ENCODE results near the gene NTF4. TPM values are rescaled to one million over a fixed set of nuclear protein-coding genes. Genes with fewer than 3 reads are reported as not detected.
"Not testable (repeated sequence)": the region's sequence is repeated elsewhere in the genome, so short reads cannot be mapped to it uniquely, and the experiment has no call there.

The NTF4 gene
- polyA plus RNA-seq, 4 donors, result 0.34 TPM; not detected in 3

DNA sequence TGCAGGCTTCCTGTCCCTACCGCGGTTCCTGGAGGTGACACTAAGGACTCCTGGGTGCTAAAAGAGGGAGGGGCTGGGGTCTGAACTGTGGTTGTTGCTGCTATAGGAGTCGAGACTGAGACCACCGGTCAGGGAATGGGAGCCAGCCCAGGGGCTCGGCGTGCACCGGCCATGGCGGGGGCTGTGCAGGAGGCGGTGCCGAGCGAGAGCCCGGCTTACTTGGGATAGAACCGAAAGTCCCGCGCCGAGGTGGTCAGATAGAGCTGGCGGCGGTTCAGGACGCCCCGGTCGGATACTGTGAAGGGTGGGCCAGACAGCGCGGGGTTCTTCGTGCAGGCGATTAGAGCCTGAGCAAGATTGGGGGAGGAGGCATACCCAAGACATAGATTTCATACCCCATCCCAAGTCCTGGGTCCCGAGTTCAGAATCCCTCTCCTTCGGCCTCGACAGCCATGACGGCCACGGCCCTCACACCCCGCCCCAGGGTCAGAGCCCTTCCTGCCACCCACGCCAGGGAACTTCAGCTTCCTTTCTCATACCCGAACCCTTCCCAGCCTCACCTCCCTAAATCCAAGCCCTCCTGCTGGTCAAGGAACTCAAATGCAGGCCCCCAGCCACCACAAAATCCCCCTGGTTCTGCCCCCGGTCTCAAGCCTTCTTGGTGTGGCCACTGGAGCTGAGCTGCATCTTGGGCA lies 7.6 kb downstream of the NTF4 start:
- not testable (repeated sequence) for H3K36me3 ChIP-seq (ENCODE audit: control insufficient read depth in 3 of 3, insufficient read depth in 2 of 3, low read depth in 1 of 3, low read length in 3 of 3); H3K9me3 ChIP-seq (ENCODE audit: control insufficient read depth in 2 of 2, insufficient read depth in 1 of 2, low read depth in 1 of 2, low read length in 1 of 2); FAIRE-seq; DNase-seq; H3K27ac ChIP-seq (ENCODE audit: low read depth in 1 of 3, low read length in 2 of 3)
- H3K27me3 ChIP-seq (ENCODE audit: control insufficient read depth in 3 of 3, insufficient read depth in 3 of 3, low read length in 3 of 3), result peaks cover 0 to 66% (median 8%) of the 10 kb centered on the region in 3 donors
- H3K4me3 ChIP-seq (ENCODE audit: low read depth in 1 of 3, low read length in 3 of 3), result peak overlapping the region in 2 of 3 donors; percentile 40 to 62
- 3% methylated on average over 27 to 34 of the region's 34 CpGs for WGBS, 3 donors
- H3K4me1 ChIP-seq (ENCODE audit: control insufficient read depth in 3 of 3, insufficient read depth in 2 of 3, low read depth in 1 of 3, low read length in 2 of 3), result peaks cover 0 to 17% (median 2%) of the 10 kb centered on the region in 3 donors

- Histone ChIP-seq H3K9me3 (ENCODE audit: control insufficient read depth in 2 of 2, insufficient read depth in 1 of 2, low read depth in 1 of 2, low read length in 1 of 2) (peaks cover 0 to 2% of the 10 kb centered on the region in 2 donors), H3K36me3 (ENCODE audit: control insufficient read depth in 3 of 3, insufficient read depth in 2 of 3, low read depth in 1 of 3, low read length in 3 of 3) (no peaks in the 10 kb centered on the region), H3K27me3 (ENCODE audit: control insufficient read depth in 3 of 3, insufficient read depth in 3 of 3, low read length in 3 of 3) (peaks cover 0 to 59% (median 8%) of the 10 kb centered on the region in 3 donors), H3K4me1 (ENCODE audit: control insufficient read depth in 3 of 3, insufficient read depth in 2 of 3, low read depth in 1 of 3, low read length in 2 of 3) (peaks cover 0 to 17% (median 2%) of the 10 kb centered on the region in 3 donors), H3K27ac (ENCODE audit: low read depth in 1 of 3, low read length in 2 of 3) (no peak overlapping the region), H3K4me3 (ENCODE audit: low read depth in 1 of 3, low read length in 3 of 3) (peak overlapping the region; percentile 25 to 62 (median 40))
- WGBS, 3 donors, result 1% methylated on average over 59 to 63 of the region's 63 CpGs
- DNase-seq (peak; percentile 52 to 74), FAIRE-seq (no peak)
Observed at GRCh38 chr19:49056101-49056901, 8.3 kb downstream of the NTF4 start.

DNA sequence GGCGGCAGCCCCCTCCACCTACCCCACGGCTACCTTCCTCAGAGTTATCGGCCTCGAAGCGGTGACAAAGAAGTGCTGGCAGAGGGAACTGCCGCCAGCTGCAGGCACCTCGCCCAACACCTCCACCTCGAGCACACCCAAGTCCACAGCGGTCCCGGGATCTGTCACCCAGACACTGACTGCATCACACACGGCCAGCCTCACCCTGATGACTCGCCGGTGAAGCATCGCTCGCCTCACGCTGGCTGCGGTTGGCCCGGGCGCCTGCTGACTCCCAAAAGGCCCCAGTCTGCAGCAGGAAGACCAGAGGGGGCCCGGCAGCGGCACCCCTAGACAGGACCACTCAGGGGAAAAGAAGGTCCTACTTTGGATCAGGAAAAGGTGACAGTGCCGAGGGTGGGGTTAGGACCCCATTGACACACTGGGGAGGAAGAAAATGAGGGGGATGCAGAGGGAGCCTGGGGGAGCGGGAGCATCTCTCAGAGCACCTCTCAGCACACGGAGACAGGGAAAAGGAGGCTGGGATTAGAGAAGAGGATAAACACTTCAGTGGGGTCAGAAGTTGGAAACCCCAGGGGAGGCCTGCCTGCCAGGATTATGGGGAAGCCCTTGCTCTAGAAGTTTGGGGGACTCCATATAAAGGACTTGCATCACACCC lies 14.1 kb downstream of the NTF4 start:
- not testable (repeated sequence) for H3K4me3 ChIP-seq (ENCODE audit: low read depth in 1 of 3, low read length in 3 of 3); FAIRE-seq

DNA sequence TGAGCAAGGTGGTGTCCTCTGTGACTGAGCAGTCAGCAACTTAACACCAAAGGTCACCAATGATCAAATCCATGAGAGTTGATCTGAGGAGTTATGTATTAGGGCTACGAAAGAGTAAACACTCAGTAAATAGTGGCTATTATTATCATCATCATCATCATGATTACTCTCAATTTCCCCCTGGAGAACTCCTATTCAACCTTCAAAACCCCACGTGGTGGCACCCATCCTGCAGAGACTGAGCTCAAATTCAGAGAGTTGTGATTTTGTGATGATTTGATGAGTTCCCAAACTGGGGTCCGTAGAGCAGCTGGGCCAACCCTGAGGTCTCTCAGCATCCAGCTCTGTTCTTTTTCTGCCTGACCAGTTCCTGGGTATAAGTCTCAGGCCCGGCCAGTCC lies 14.8 kb downstream of the NTF4 start:
- H3K4me3 ChIP-seq (ENCODE audit: low read depth in 1 of 3, low read length in 3 of 3); H3K27ac ChIP-seq (ENCODE audit: low read depth in 1 of 3, low read length in 2 of 3); H3K36me3 ChIP-seq (ENCODE audit: control insufficient read depth in 3 of 3, insufficient read depth in 2 of 3, low read depth in 1 of 3, low read length in 3 of 3); H3K27me3 ChIP-seq (ENCODE audit: control insufficient read depth in 3 of 3, insufficient read depth in 3 of 3, low read length in 3 of 3); DNase-seq; H3K4me1 ChIP-seq (ENCODE audit: control insufficient read depth in 3 of 3, insufficient read depth in 2 of 3, low read depth in 1 of 3, low read length in 2 of 3); H3K9me3 ChIP-seq (ENCODE audit: control insufficient read depth in 2 of 2, insufficient read depth in 1 of 2, low read depth in 1 of 2, low read length in 1 of 2); FAIRE-seq: not testable (repeated sequence)
- WGBS, 3 donors, result 66 to 80% (median 80%) methylated on average over 2 to 3 of the region's 4 CpGs

More for the DNA sequence above, 14.1 kb downstream of the NTF4 start:
- 52 to 70% (median 61%) methylated on average over 24 of the region's 24 CpGs for WGBS, 3 donors
- not testable (repeated sequence) for DNase-seq; H3K27ac ChIP-seq (ENCODE audit: low read depth in 1 of 3, low read length in 2 of 3); H3K27me3 ChIP-seq (ENCODE audit: control insufficient read depth in 3 of 3, insufficient read depth in 3 of 3, low read length in 3 of 3); H3K36me3 ChIP-seq (ENCODE audit: control insufficient read depth in 3 of 3, insufficient read depth in 2 of 3, low read depth in 1 of 3, low read length in 3 of 3); H3K4me1 ChIP-seq (ENCODE audit: control insufficient read depth in 3 of 3, insufficient read depth in 2 of 3, low read depth in 1 of 3, low read length in 2 of 3); H3K9me3 ChIP-seq (ENCODE audit: control insufficient read depth in 2 of 2, insufficient read depth in 1 of 2, low read depth in 1 of 2, low read length in 1 of 2)

GRCh38 chr19:49049011-49049410 lies 15.6 kb downstream of the NTF4 start, which contains the start of gene CGB8:
TSS of gene CGB8 (minus strand) at chr19:49049111. CDS start at chr19:49048739, 372 bp downstream.
- H3K27ac ChIP-seq (ENCODE audit: low read depth in 1 of 3, low read length in 2 of 3); DNase-seq; H3K27me3 ChIP-seq (ENCODE audit: control insufficient read depth in 3 of 3, insufficient read depth in 3 of 3, low read length in 3 of 3); FAIRE-seq; H3K4me1 ChIP-seq (ENCODE audit: control insufficient read depth in 3 of 3, insufficient read depth in 2 of 3, low read depth in 1 of 3, low read length in 2 of 3); H3K36me3 ChIP-seq (ENCODE audit: control insufficient read depth in 3 of 3, insufficient read depth in 2 of 3, low read depth in 1 of 3, low read length in 3 of 3); H3K9me3 ChIP-seq (ENCODE audit: control insufficient read depth in 2 of 2, insufficient read depth in 1 of 2, low read depth in 1 of 2, low read length in 1 of 2); H3K4me3 ChIP-seq (ENCODE audit: low read depth in 1 of 3, low read length in 3 of 3): not testable (repeated sequence)
- 40 to 70% (median 68%) methylated on average over 10 of the region's 12 CpGs for WGBS, 3 donors

- H3K27me3 ChIP-seq (ENCODE audit: control insufficient read depth in 3 of 3, insufficient read depth in 3 of 3, low read length in 3 of 3); FAIRE-seq; H3K27ac ChIP-seq (ENCODE audit: low read depth in 1 of 3, low read length in 2 of 3); H3K9me3 ChIP-seq (ENCODE audit: control insufficient read depth in 2 of 2, insufficient read depth in 1 of 2, low read depth in 1 of 2, low read length in 1 of 2); DNase-seq; H3K4me3 ChIP-seq (ENCODE audit: low read depth in 1 of 3, low read length in 3 of 3); H3K36me3 ChIP-seq (ENCODE audit: control insufficient read depth in 3 of 3, insufficient read depth in 2 of 3, low read depth in 1 of 3, low read length in 3 of 3); H3K4me1 ChIP-seq (ENCODE audit: control insufficient read depth in 3 of 3, insufficient read depth in 2 of 3, low read depth in 1 of 3, low read length in 2 of 3): not testable (repeated sequence)
- WGBS, 3 donors, result 53 to 66% (median 62%) methylated on average over 14 of the region's 15 CpGs
Observed at GRCh38 chr19:49043548-49043947, 21.1 kb downstream of the NTF4 start, which contains the start of gene CGB5. TSS of gene CGB5 (plus strand) at chr19:49043848. CDS start at chr19:49044210, 362 bp downstream.

GRCh38 chr19:49042666-49043065 lies 22.0 kb downstream of the NTF4 start:
- H3K27ac ChIP-seq (ENCODE audit: low read depth in 1 of 3, low read length in 2 of 3); DNase-seq; FAIRE-seq; H3K9me3 ChIP-seq (ENCODE audit: control insufficient read depth in 2 of 2, insufficient read depth in 1 of 2, low read depth in 1 of 2, low read length in 1 of 2); H3K36me3 ChIP-seq (ENCODE audit: control insufficient read depth in 3 of 3, insufficient read depth in 2 of 3, low read depth in 1 of 3, low read length in 3 of 3); H3K27me3 ChIP-seq (ENCODE audit: control insufficient read depth in 3 of 3, insufficient read depth in 3 of 3, low read length in 3 of 3); H3K4me3 ChIP-seq (ENCODE audit: low read depth in 1 of 3, low read length in 3 of 3); H3K4me1 ChIP-seq (ENCODE audit: control insufficient read depth in 3 of 3, insufficient read depth in 2 of 3, low read depth in 1 of 3, low read length in 2 of 3): not testable (repeated sequence)
- 78 to 88% (median 81%) methylated on average over 2 of the region's 4 CpGs for WGBS, 3 donors

- Histone ChIP-seq H3K4me3 (ENCODE audit: low read depth in 1 of 3, low read length in 3 of 3) (no peak overlapping the region), H3K9me3 (ENCODE audit: control insufficient read depth in 2 of 2, insufficient read depth in 1 of 2, low read depth in 1 of 2, low read length in 1 of 2) (no peaks in the 10 kb centered on the region), H3K27ac (ENCODE audit: low read depth in 1 of 3, low read length in 2 of 3) (no peak overlapping the region), H3K27me3 (ENCODE audit: control insufficient read depth in 3 of 3, insufficient read depth in 3 of 3, low read length in 3 of 3) (no peaks in the 10 kb centered on the region), H3K4me1 (ENCODE audit: control insufficient read depth in 3 of 3, insufficient read depth in 2 of 3, low read depth in 1 of 3, low read length in 2 of 3) (no peaks in the 10 kb centered on the region), H3K36me3 (ENCODE audit: control insufficient read depth in 3 of 3, insufficient read depth in 2 of 3, low read depth in 1 of 3, low read length in 3 of 3) (no peaks in the 10 kb centered on the region)
- 58 to 72% (median 67%) methylated on average over 15 to 17 of the region's 17 CpGs for WGBS, 3 donors
- DNase-seq (no peak), FAIRE-seq (no peak)
Observed at GRCh38 chr19:49042177-49042576, 22.4 kb downstream of the NTF4 start.

All from small intestine (tissue), 7 donors.